Dermis microvascular lymphatic vessel endothelial cell (primary cell): ENCODE results near the gene SNAP23. TPM values are rescaled to one million over a fixed set of nuclear protein-coding genes. Genes with fewer than 3 reads are reported as not detected.
"Not testable (repeated sequence)": the region's sequence is repeated elsewhere in the genome, so short reads cannot be mapped to it uniquely, and the experiment has no call there.

Experiments used
- DNase-seq, 2 donors: peaks; one replicate each; pipeline versions ENCODE4 v3.0.0 to v3.0.0-alpha.2; 2010; ENCODE audit warnings: low read depth in 2 of 2
- total RNA-seq: library from RNA; depleted of rRNA; stranded (reverse); fragments of >200 nt; gene quantifications from 2 replicates; pipeline ENCODE4 v1.2.1, GENCODE V29; 2014

Gene SNAP23
- total RNA-seq, 1 donor from 2014 or later: 154 TPM

DNA sequence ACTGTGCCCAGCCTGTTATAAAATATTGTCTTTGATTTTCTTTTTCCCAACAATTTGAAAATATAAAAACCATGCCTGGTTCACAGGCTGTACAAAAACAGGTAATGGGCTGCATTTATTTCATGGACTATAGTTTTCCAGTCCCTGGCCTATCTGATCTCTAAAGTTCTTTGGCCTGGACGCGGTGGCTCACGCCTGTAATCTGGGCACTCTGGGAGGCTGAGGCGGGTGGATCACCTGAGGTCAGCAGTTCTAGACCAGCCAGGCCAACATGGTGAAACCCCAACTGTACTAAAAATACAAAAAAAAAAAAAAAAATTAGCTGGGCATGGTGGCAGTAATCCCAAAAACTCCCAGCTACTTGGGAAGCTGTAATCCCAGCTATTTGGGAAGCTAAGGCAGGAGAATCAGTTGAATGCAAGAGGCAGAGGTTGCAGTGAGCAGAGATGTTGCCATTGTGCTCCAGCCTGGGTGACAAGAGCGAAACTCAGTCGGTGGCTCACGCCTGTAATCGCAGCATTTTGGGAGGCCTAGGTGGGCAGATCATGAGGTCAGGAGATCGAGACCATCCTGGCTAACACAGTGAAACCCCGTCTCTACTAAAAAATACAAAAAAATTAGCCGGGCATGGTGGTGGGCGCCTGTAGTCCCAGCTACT is 61.2 kb downstream of the SNAP23 start:
- DNase-seq: not testable (repeated sequence)

DNA sequence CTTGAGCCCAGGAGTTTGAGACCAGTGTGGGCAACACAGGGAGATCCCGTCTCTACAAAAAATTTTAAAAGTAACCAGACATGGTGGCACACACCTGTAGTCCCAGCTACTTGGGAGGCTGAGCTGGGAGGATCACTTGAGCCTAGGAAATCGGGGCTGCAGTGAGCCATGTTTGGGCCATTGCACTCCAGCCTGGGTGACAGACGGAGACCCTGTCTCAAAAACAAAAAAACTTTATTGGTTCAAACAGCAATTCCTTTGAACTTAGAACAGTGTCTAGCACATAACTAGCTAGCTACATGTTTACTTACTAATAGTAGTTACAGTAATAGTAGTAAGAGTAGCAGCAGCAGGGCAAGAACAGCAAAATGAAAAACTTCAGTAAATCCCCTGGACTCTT is 63.3 kb downstream of the SNAP23 start:
- DNase-seq: no peak

DNA sequence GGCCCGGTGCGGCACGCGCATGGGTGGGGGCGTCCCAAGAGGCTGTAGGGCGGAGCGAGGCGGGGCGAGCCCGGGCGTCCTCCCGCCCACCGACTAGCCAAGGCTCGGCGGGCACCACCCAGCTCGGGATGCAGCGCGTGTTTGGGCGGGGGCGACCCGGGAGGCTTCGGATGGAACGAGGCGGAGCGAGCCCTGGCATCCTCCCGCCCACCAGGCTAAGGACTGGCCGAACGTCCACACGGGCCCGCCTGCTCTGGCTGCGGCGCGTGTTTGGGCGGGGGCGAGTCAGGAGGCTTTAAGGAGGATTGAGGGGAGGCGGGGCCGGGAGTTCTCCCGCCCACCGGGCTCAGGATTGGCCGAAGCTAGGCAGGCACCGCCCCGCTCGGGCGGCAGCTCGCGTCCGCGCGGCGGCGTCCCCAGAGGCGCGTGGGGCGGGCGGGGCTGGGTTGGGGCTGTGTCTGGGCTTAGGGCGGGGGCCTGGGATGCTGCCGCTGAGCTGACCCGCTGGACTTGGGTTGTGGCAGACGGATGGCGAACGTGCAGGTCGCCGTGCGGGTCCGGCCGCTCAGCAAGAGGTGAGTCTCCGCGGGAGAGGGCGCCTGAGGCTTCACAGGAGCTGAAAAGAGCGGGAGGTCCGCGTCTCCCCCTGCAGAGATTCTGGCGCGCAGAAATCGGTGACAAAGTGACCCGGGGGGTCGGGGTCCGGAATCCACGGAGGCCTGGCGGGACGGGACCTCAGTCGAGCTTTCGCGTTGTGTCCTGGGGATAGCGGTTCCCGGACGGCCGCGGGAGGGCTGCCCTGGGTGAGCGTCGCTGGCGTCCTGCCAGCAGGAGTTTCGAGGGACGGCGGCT is 80.0 kb downstream of the SNAP23 start, which contains the start of gene STARD9:
TSS of gene STARD9 (plus strand) at position 419 of the 852 bp plus-strand sequence. CDS start at position 529, 110 bp downstream.
- peak; percentile 91 to 98 for DNase-seq

DNA sequence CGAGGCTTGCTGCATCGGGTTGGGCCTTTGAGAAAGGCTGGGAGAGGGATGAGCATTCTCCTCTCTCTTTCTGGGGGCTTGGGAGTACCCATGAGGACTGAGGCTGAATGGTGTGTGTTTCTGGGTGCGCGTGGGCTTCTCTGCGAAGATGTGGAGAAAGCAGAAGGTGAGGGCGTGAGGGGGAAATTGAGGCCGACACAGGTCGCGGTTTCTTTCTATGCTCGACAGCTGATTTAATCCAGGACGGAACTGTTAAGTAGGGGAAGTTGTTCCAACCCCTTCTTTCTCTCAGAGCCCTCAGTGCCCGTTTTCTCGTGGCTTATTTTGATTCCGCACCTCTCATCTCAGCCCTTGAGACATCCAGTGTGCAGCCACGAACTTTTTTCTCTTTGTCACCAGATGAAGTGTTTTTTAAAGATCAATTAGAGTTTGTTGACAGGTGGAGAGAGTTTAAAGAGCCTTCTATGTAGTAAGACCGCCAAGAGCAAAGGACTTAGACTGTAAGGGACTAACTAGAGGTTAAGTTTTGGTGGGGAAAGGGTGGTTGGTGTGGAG is 80.7 kb downstream of the SNAP23 start:
- DNase-seq: no peak

DNA sequence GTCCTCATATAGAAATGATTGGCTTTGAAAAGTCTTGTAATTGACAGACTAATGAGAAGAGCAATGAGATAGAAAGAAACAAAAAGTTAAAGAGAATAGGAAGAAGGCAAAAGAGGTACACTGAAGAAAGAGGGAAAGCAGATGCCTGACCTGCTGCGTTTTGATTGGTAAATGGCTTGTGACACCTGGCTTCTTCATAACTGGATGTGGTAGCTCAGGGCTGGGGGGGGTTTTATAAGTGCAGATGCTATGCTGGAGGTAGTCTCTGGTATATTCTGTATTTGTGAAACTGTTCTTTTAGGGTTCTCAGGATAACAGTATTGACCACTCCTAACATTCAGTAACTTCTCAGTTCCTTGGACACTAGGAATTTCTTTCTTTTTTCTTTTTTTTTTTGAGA is 81.3 kb downstream of the SNAP23 start:
- no peak for DNase-seq

DNA sequence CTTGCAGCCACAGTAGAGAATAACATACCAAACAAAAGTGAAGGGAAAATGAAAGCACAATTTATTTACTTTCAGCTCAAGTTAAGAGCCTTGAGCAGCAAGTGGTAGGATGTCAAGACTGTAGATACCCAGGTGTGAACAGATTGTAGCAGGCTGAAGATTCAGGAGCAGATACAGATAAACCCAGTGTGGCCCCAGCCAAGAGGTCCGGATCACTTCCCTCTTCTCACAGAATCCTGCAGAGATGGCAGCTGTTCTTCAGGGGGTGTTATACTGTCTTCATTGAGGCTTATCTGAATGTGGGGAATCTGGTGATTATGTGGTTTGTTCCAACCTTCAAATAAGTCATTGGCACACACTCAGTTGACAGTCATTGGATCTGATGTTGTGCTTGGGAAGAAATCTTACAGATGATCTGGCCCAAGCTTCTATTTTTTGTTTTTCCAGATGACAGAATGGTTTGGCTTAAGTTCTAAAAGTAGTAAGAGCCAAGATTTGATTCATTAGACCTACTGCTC is 82.1 kb downstream of the SNAP23 start:
- peak in 1 of 2 donors; percentile 51 for DNase-seq

DNA sequence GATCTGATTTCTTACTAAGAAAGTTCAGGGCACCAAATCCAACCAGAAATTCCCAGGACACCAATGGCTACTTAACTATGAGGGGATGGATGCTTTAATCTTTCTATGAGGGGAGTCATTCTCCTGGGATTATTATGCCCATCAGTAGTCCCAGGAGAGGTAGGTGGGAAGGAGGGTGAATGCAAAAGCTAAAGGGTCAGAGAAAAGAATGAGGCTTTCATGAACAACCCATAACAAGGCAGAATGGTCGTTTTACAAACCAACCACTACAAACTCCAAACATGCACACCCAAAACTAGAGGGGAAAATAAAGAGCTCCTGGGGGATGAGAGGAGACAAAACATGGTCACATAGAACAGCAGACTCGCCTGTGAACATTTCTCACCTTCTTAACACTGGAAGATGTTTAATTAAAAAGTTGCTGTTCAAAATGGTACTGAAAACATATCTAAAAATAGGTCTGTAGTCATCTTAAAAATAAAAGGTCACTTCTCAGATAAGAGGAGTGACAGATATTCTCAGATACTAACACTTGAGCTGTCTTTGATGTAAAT is 83.6 kb downstream of the SNAP23 start:
- no peak for DNase-seq

DNA sequence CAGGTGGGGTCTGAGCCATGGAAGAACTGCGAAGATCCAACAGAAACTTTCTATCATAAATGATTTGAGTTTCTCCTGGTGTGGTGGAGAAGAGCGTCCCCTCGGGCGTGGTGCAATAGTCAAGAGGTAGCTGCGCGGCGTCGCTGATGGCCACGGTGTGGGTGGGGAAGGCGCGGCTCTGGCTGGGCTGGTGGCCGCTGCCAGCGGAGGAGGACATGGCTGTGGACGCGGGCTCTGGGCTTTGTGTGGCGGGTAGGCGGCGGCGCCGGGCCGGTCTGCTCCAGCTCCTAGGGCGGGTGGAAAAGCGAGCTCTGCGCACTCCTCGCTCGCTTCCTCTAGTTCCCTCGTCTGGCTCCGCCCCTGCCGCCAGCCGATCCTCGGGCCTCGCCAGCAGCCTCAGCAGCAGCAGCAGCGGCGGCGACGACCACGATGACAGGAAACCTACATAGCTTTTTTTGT is 85.9 kb downstream of the SNAP23 start:
- DNase-seq: peak; percentile 43 to 88

Other genes starting within 250 kb of the SNAP23 start
- 9.5 and 11.5 TPM in 2 replicates for gene GANC, start 222.4 kb upstream of the SNAP23 start, total RNA-seq
- 45.3 and 55.1 TPM in 2 replicates for gene TMEM87A, start 222.2 kb upstream of the SNAP23 start, total RNA-seq
- gene CAPN3, start 136.1 kb upstream of the SNAP23 start, total RNA-seq: 0.13 and 0.76 TPM in 2 replicates
- 30.5 and 30.6 TPM in 2 replicates for gene ZNF106, start 4.5 kb upstream of the SNAP23 start, total RNA-seq
- gene LRRC57, start 53.2 kb downstream of the SNAP23 start, total RNA-seq: 12.2 and 16.6 TPM in 2 replicates
- 18.1 and 26.8 TPM in 2 replicates for gene HAUS2, start 53.2 kb downstream of the SNAP23 start, total RNA-seq
- 4.0 and 8.0 TPM in 2 replicates for gene STARD9, start 80.0 kb downstream of the SNAP23 start, total RNA-seq
- 7.4 and 9.2 TPM in 2 replicates for gene CDAN1, start 241.5 kb downstream of the SNAP23 start, total RNA-seq